Nephron progenitor cell (in vitro differentiated cells): Measurements from ENCODE around the gene MATCAP1.

Experiments
- DNase-seq: peaks from one replicate; pipeline ENCODE4 v3.0.0; 2021
- H3K27ac Mint-ChIP-seq: 2 replicates; pipeline ENCODE4 v1.8.0; 2021; ENCODE audit warnings: mild to moderate bottlenecking, moderate library complexity, mixed read lengths
- H3K27me3 Mint-ChIP-seq: 2 replicates; pipeline ENCODE4 v1.8.0; 2021; ENCODE audit warnings: mild to moderate bottlenecking, low read depth, mixed read lengths; ENCODE audit not compliant: poor library complexity
- H3K36me3 Mint-ChIP-seq: 2 replicates; pipeline ENCODE4 v1.8.0; 2021; ENCODE audit warnings: low read depth, mixed read lengths
- H3K4me1 Mint-ChIP-seq: 2 replicates; pipeline ENCODE4 v1.8.0; 2021; ENCODE audit warnings: mixed read lengths
- H3K4me3 Mint-ChIP-seq: 2 replicates; pipeline ENCODE4 v1.8.0; 2021; ENCODE audit warnings: mild to moderate bottlenecking, moderate library complexity, mixed read lengths
- H3K9me3 Mint-ChIP-seq: 2 replicates; pipeline ENCODE4 v1.8.0; 2021; ENCODE audit warnings: mild to moderate bottlenecking, moderate library complexity, mixed read lengths
- TF ChIP-seq, protein P1 (sequence below): fragments of 200-600 bp; sonication (generic); IDR thresholded peaks from 2 replicates; pipeline ENCODE4 v1.5.0; 2021; ENCODE audit warnings: antibody characterized with exemption

MATCAP1 gene

DNA sequence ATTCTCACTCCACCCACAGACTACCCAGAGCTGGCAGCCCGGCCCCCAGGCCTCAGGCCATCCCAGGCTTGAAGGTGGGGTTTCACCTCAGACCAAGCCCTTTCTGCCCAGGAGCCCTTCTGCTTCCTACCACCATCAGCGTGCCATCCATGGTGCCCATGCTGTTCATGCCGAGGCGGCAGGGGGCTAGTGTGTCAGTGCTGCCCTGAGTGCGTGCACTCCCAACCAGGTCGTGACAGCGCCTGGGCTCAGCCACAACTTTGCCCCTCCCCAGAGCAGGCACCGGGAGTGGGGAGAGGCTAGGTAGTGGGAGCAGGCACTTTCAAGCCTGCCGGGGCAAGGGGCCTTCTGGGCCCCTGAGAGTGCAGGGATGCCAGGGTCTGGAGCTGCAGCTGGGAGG is 41.4 kb downstream of the MATCAP1 start:
- Mint-ChIP-seq H3K4me1 (peaks cover 6% of the 10 kb centered on the region), H3K36me3 (peaks cover 61% of the 10 kb centered on the region)

DNA sequence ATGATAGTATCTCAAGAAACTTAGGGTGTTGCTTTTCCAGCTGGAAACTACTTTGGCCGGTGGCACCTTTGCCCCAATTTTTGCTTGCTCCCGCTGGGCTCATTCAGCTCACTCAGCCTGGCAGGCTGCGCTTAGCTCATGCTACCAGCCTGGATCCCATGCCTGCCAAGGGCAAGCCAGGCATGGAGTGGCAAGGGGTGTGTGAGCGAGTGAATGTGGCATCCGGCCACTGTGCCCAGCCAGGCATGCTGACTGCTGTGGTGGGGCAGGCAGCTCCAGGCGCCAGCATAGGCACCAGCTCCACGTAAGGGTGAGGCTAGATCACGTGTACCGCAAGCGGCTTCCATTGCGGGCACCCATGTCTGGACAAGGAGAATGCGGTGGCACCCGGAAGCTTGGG is 42.4 kb downstream of the MATCAP1 start:
- Mint-ChIP-seq H3K36me3 (peaks cover 69% of the 10 kb centered on the region), H3K4me1 (peaks cover 6% of the 10 kb centered on the region), H3K4me3 (no peak overlapping the region), H3K27ac (no peak overlapping the region), H3K9me3 (no peaks in the 10 kb centered on the region), H3K27me3 (no peaks in the 10 kb centered on the region)
- no peak for DNase-seq
- TF ChIP-seq, protein P1, sequence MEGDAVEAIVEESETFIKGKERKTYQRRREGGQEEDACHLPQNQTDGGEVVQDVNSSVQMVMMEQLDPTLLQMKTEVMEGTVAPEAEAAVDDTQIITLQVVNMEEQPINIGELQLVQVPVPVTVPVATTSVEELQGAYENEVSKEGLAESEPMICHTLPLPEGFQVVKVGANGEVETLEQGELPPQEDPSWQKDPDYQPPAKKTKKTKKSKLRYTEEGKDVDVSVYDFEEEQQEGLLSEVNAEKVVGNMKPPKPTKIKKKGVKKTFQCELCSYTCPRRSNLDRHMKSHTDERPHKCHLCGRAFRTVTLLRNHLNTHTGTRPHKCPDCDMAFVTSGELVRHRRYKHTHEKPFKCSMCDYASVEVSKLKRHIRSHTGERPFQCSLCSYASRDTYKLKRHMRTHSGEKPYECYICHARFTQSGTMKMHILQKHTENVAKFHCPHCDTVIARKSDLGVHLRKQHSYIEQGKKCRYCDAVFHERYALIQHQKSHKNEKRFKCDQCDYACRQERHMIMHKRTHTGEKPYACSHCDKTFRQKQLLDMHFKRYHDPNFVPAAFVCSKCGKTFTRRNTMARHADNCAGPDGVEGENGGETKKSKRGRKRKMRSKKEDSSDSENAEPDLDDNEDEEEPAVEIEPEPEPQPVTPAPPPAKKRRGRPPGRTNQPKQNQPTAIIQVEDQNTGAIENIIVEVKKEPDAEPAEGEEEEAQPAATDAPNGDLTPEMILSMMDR, result no peak

More for the DNA sequence above, 41.4 kb downstream of the MATCAP1 start:
- Mint-ChIP-seq H3K27ac (no peak overlapping the region), H3K4me3 (no peak overlapping the region), H3K9me3 (no peaks in the 10 kb centered on the region), H3K27me3 (no peaks in the 10 kb centered on the region)
- DNase-seq, result no peak
- TF ChIP-seq, protein P1, result no peak

DNA sequence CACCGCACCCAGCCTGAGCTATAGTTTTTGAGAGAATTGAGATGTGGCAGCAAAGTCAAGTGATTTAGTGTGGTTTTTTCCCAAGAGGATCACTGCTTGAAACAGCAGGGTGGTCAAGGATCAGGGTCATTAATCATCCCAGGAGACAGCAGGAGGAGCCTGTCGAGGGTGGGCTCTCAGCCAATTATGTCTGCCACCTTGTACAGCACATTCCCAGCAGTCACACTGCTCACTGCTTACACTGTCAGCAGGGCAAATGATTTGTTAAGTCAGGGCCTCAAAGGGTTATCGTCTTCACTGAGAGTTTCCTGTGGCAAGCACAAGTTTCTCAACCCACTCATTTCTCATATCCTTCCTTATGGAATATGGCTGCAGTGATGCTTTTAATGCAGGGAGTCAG is 46.2 kb downstream of the MATCAP1 start:
- H3K9me3 Mint-ChIP-seq, result no peaks in the 10 kb centered on the region
- peaks cover 6% of the 10 kb centered on the region for H3K4me1 Mint-ChIP-seq
- no peak overlapping the region for H3K27ac Mint-ChIP-seq

DNA sequence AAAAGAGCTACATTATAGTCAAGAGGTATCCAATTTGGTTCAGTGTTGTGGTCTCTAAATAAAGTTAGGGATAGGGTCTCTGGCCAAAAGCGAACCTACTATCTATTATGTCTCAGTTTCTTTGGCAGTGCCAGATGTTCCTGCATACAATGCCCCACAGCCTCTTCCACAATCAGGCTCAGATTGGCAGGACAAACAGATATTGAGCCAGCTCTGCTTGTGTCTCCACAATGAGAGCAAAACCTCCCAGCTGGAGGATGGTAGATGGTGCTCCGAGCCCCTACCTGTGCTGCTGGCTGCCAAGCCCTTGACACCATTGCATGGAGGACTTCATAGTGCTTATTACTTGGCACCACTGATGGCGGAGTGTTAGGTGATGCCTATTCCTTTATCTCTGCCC is 54.3 kb downstream of the MATCAP1 start:
- Mint-ChIP-seq H3K27ac (no peak overlapping the region), H3K36me3 (peaks cover 33% of the 10 kb centered on the region), H3K9me3 (no peaks in the 10 kb centered on the region), H3K4me3 (no peak overlapping the region), H3K4me1 (no peaks in the 10 kb centered on the region), H3K27me3 (no peaks in the 10 kb centered on the region)
- DNase-seq, result no peak
- TF ChIP-seq, protein P1, result no peak

More for the DNA sequence above, 46.2 kb downstream of the MATCAP1 start:
- TF ChIP-seq, protein P1, result no peak
- no peak overlapping the region for H3K4me3 Mint-ChIP-seq
- H3K36me3 Mint-ChIP-seq, result peaks cover 77% of the 10 kb centered on the region
- H3K27me3 Mint-ChIP-seq, result no peaks in the 10 kb centered on the region
- peak; percentile 42 for DNase-seq

DNA sequence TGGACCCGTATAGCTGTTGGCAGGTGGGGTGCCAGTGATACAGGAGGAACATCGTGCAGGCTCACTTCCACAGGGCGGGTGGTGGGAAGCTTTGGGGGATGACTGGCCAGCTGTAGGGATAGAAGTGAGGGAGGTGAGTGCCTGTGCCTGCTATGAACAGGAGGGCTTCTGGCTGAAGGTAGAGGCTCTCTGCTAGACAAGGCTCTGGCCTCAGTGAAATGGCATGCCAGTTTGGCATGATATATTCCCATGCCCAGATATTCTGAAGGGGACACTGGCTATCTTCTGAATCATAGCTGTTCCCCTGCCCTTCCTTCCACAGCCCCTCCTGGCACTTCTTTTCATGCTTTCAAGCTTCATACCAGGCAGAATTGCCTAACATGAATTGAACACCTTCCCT is 54.9 kb downstream of the MATCAP1 start:
- Mint-ChIP-seq H3K36me3 (peaks cover 32% of the 10 kb centered on the region), H3K4me3 (no peak overlapping the region), H3K27ac (peak overlapping the region; percentile 63), H3K27me3 (no peaks in the 10 kb centered on the region), H3K9me3 (no peaks in the 10 kb centered on the region), H3K4me1 (no peaks in the 10 kb centered on the region)
- TF ChIP-seq, protein P1, result no peak
- DNase-seq, result no peak

DNA sequence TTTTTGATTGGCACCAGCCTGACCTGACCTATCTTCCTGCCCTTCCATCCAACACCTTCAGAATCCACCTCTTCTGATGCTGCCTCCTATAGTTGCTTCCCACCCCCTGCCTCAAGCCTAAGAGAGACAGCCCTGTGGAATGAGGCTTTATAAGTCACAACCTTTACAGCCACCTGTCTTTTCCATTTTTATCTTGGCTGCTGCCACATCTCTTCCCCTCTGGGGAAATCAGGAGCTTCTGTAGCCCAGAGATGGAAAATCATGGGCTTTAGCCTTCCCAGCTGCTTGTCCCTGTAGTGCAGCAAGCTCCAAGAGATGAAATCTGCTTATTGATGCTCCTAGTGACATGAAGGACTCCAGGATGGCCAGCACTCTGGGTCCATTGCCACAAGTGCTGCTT is 55.3 kb downstream of the MATCAP1 start:
- TF ChIP-seq, protein P1, result no peak
- H3K27me3 Mint-ChIP-seq, result no peaks in the 10 kb centered on the region
- H3K9me3 Mint-ChIP-seq, result no peaks in the 10 kb centered on the region
- H3K36me3 Mint-ChIP-seq, result peaks cover 35% of the 10 kb centered on the region
- H3K4me1 Mint-ChIP-seq, result no peaks in the 10 kb centered on the region
- H3K27ac Mint-ChIP-seq, result peak overlapping the region; percentile 63
- DNase-seq, result no peak
- H3K4me3 Mint-ChIP-seq, result no peak overlapping the region
